ENCODE results near the gene AGBL4. TPM values are rescaled to one million over a fixed set of nuclear protein-coding genes. Genes with fewer than 3 reads are reported as not detected.

The AGBL4 gene
- total and polyA plus RNA-seq, 2 of the 13 experiments (the other 11 are each of a cell fraction or from before 2014, with no cell fraction given), result not detected

DNA sequence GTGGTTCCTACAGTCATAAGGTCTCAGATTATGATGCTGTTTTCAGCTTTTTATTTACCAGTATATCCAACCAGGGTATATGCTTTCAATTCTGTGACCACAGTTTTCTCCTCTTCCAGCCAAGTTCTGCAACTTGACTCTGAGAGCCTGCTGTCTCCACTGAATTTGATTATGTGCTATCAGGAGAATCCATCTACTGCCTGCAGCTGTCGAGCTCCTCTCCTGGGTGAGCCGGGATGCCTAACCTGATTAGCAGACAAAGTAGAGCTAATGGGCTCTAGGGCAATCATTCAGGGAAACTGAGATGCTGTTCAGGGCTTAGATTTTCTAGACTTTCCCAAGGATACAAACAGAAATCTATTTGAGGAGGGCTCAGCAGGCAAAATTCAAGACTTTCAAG, 975.6 kb downstream of the AGBL4 start:
- no peaks in the 10 kb centered on the region for H3K27me3 ChIP-seq (ENCODE audit: control insufficient read depth in 1 of 2, insufficient read depth in 2 of 2, low read length in 2 of 2)
- no peaks in the 10 kb centered on the region for H3K36me3 ChIP-seq (replicated peaks in 1 of 2; ENCODE audit: control insufficient read depth in 1 of 2, insufficient read depth in 2 of 2, low read length in 2 of 2)
- FAIRE-seq, result no peak
- H3K4me1 ChIP-seq (ENCODE audit: insufficient read depth, low read length), result no peaks in the 10 kb centered on the region
- TF ChIP-seq, protein P1, sequence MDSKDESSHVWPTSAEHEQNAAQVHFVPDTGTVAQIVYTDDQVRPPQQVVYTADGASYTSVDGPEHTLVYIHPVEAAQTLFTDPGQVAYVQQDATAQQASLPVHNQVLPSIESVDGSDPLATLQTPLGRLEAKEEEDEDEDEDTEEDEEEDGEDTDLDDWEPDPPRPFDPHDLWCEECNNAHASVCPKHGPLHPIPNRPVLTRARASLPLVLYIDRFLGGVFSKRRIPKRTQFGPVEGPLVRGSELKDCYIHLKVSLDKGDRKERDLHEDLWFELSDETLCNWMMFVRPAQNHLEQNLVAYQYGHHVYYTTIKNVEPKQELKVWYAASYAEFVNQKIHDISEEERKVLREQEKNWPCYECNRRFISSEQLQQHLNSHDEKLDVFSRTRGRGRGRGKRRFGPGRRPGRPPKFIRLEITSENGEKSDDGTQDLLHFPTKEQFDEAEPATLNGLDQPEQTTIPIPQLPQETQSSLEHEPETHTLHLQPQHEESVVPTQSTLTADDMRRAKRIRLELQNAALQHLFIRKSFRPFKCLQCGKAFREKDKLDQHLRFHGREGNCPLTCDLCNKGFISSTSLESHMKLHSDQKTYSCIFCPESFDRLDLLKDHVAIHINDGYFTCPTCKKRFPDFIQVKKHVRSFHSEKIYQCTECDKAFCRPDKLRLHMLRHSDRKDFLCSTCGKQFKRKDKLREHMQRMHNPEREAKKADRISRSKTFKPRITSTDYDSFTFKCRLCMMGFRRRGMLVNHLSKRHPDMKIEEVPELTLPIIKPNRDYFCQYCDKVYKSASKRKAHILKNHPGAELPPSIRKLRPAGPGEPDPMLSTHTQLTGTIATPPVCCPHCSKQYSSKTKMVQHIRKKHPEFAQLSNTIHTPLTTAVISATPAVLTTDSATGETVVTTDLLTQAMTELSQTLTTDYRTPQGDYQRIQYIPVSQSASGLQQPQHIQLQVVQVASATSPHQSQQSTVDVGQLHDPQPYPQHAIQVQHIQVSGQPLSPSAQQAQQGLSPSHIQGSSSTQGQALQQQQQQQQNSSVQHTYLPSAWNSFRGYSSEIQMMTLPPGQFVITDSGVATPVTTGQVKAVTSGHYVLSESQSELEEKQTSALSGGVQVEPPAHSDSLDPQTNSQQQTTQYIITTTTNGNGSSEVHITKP (CRISPR knock-in tag; IDR thresholded peaks at IDR 0.05; ENCODE audit: low read depth), result no peak
- no peak for TF ChIP-seq SMAD1 (CRISPR knock-in tag; IDR thresholded peaks at IDR 0.05; ENCODE audit: borderline replicate concordance, low read depth)
- TF ChIP-seq RXRB (CRISPR knock-in tag; IDR thresholded peaks at IDR 0.05; ENCODE audit: borderline replicate concordance), result no peak
- no peak for TF ChIP-seq ZNF761 (CRISPR knock-in tag; conservative IDR thresholded peaks at IDR 0.05)
- no peak for TF ChIP-seq ZNF605 (CRISPR knock-in tag; IDR thresholded peaks at IDR 0.05)
- TF ChIP-seq, protein P2, sequence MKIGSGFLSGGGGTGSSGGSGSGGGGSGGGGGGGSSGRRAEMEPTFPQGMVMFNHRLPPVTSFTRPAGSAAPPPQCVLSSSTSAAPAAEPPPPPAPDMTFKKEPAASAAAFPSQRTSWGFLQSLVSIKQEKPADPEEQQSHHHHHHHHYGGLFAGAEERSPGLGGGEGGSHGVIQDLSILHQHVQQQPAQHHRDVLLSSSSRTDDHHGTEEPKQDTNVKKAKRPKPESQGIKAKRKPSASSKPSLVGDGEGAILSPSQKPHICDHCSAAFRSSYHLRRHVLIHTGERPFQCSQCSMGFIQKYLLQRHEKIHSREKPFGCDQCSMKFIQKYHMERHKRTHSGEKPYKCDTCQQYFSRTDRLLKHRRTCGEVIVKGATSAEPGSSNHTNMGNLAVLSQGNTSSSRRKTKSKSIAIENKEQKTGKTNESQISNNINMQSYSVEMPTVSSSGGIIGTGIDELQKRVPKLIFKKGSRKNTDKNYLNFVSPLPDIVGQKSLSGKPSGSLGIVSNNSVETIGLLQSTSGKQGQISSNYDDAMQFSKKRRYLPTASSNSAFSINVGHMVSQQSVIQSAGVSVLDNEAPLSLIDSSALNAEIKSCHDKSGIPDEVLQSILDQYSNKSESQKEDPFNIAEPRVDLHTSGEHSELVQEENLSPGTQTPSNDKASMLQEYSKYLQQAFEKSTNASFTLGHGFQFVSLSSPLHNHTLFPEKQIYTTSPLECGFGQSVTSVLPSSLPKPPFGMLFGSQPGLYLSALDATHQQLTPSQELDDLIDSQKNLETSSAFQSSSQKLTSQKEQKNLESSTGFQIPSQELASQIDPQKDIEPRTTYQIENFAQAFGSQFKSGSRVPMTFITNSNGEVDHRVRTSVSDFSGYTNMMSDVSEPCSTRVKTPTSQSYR (CRISPR knock-in tag; IDR thresholded peaks at IDR 0.05; ENCODE audit: borderline replicate concordance), result no peak
- DNase-seq (ENCODE audit: low spot score), result no peak
- H3K9ac ChIP-seq (ENCODE audit: insufficient read depth, low read depth, low read length), result no peak overlapping the region
- no TSS peak for BruUV-seq (replicated peaks)
- CTCF ChIA-PET (ENCODE audit: low intra/inter-chr PET ratio, low total read pairs), result no interaction called here
- no peak overlapping the region for H3K27ac ChIP-seq (ENCODE audit: extremely low read length, insufficient read depth, low read length)
- in situ Hi-C loops (cut with HindIII; ENCODE audit: extremely low pct_ligation_motif_present, low pct_unique_long_range_greater_than_20kb), result no loop called here
- POLR2A ChIA-PET, result no interaction called here
- no peak overlapping the region for H3K4me3 ChIP-seq (replicated peaks in 1 of 3; ENCODE audit: insufficient read depth in 1 of 3, low read depth in 2 of 3, low read length in 3 of 3)
- intact Hi-C loops (cut with micrococcal nuclease; ENCODE audit: unreplicated experiment), result no loop called here
- WGBS (ENCODE audit: low lambda C conversion rate), result 0% methylated on average over 2 of the region's 2 CpGs
- peaks cover 74% of the 10 kb centered on the region for H3K9me3 ChIP-seq (ENCODE audit: low read length)
- no peaks in the 10 kb centered on the region for H3K79me2 ChIP-seq (ENCODE audit: insufficient read depth, low read length)
- H3K4me2 ChIP-seq (ENCODE audit: low read depth, low read length), result no peak overlapping the region
- H4K20me1 ChIP-seq (ENCODE audit: insufficient read depth, low read length), result no peaks in the 10 kb centered on the region
- no peak overlapping the region for H2AFZ ChIP-seq (ENCODE audit: low read length)
- ATAC-seq, result no peak
